ENCODE data around the gene OIT3.

The OIT3 gene

GRCh38 chr10:72893136-72893798 lies at the start of gene OIT3:
Gene OIT3, plus strand, starts transcription at chr10:72893739. Its CDS starts 60 bp downstream, at chr10:72893799.
- DNase-seq: no peak

- DNase-seq: no peak
Observed at GRCh38 chr10:72846238-72846637, 47.3 kb upstream of the OIT3 start.

- DNase-seq: peak in 1 of 2 donors; percentile 14
Observed at GRCh38 chr10:72847681-72848080, 45.9 kb upstream of the OIT3 start.

GRCh38 chr10:72850861-72851260 lies 42.7 kb upstream of the OIT3 start:
- DNase-seq: no peak

- DNase-seq: no peak
Observed at GRCh38 chr10:72851509-72851908, 42.0 kb upstream of the OIT3 start.

GRCh38 chr10:72852508-72852907 lies 41.0 kb upstream of the OIT3 start:
- no peak for DNase-seq

- DNase-seq: no peak
Observed at GRCh38 chr10:72855129-72855528, 38.4 kb upstream of the OIT3 start.

GRCh38 chr10:72855790-72856189 lies 37.7 kb upstream of the OIT3 start:
- DNase-seq: no peak

GRCh38 chr10:72858067-72858466 lies 35.5 kb upstream of the OIT3 start:
- DNase-seq: no peak

- no peak for DNase-seq
Observed at GRCh38 chr10:72862957-72863356, 30.6 kb upstream of the OIT3 start.

GRCh38 chr10:72875250-72876055 lies 18.1 kb upstream of the OIT3 start:
- DNase-seq: peak in 1 of 2 donors; percentile 46

- no peak for DNase-seq
Observed at GRCh38 chr10:72879245-72879644, 14.3 kb upstream of the OIT3 start.

GRCh38 chr10:72881291-72881690 lies 12.2 kb upstream of the OIT3 start:
- DNase-seq: no peak

- DNase-seq: no peak
Observed at GRCh38 chr10:72883861-72884260, 9.7 kb upstream of the OIT3 start.

GRCh38 chr10:72885953-72886352 lies 7.6 kb upstream of the OIT3 start:
- DNase-seq: no peak

GRCh38 chr10:72886621-72887020 lies 6.9 kb upstream of the OIT3 start:
- no peak for DNase-seq

- no peak for DNase-seq
Observed at GRCh38 chr10:72887043-72887442, 6.5 kb upstream of the OIT3 start.

GRCh38 chr10:72888151-72888638 lies 5.3 kb upstream of the OIT3 start:
- no peak for DNase-seq

GRCh38 chr10:72889391-72889831 lies 4.1 kb upstream of the OIT3 start:
- DNase-seq: no peak

GRCh38 chr10:72890086-72890485 lies 3.5 kb upstream of the OIT3 start:
- DNase-seq: no peak

- DNase-seq: no peak
Observed at GRCh38 chr10:72895236-72895850, 1.8 kb downstream of the OIT3 start.

GRCh38 chr10:72898616-72899015 lies 5.1 kb downstream of the OIT3 start:
- no peak for DNase-seq

- no peak for DNase-seq
Observed at GRCh38 chr10:72899545-72899944, 6.0 kb downstream of the OIT3 start.
